Psoas muscle (tissue), 8 donors: ENCODE measurements around the gene XPNPEP1. TPM values are rescaled to one million over a fixed set of nuclear protein-coding genes. Genes with fewer than 3 reads are reported as not detected.

Experiments
- ATAC-seq, 4 donors: fragments of 200-7000 bp; cut with Tn5 transposase; one replicate each; pipeline ENCODE4 v1.9.1; 2020; ENCODE audit warnings: moderate library complexity in 3 of 4, mild to moderate bottlenecking in 2 of 4
- DNase-seq, 2 donors: peaks; one replicate each; pipeline ENCODE4 v3.0.0-alpha.2; 2020
- H3K27ac ChIP-seq: fragments of 200-600 bp; one replicate; pipeline ENCODE4 v1.8.0; 2022
- H3K27me3 ChIP-seq, 3 donors: fragments of 200-600 bp in 1 of 3; one replicate each; pipeline versions ENCODE4 v1.6.1 to v1.8.0; 2013 to 2022; ENCODE audit warnings: low read length in 2 of 3, mild to moderate bottlenecking in 2 of 3, moderate library complexity in 1 of 3; ENCODE audit not compliant: insufficient read depth in 3 of 3
- H3K36me3 ChIP-seq, 2 donors: fragments of 200-600 bp in 1 of 2; one replicate each; pipeline versions ENCODE4 v1.6.1 to v1.8.0; 2013 to 2022; ENCODE audit warnings: low read depth in 1 of 2, mild to moderate bottlenecking in 1 of 2, moderate library complexity in 1 of 2; ENCODE audit not compliant: insufficient read depth in 1 of 2
- H3K4me1 ChIP-seq: fragments of 200-600 bp; one replicate; pipeline ENCODE4 v1.8.0; 2022
- H3K4me3 ChIP-seq: fragments of 200-600 bp; one replicate; pipeline ENCODE4 v1.8.0; 2022; ENCODE audit warnings: mild to moderate bottlenecking
- H3K9me3 ChIP-seq: fragments of 200-600 bp; one replicate; pipeline ENCODE4 v1.8.0; 2022
- WGBS, 3 donors: extraction: QIAGEN DNeasy Blood & Tissue Kit; methylation state at CpG; one replicate each; pipeline versions ENCODE4 v1.1.6 to v1.1.7; 2013; 5-methylcytosine and 5-hydroxymethylcytosine counted together
- intact Hi-C, 2 donors: fragments of 100-400 bp; cut with DNase I; formaldehyde crosslinking; loops; one replicate each; pipeline versions ENCODE4 v1.11.0 to v1.14.2; 2022
- polyA plus RNA-seq, 3 donors: library from polyadenylated mRNA; stranded (reverse); fragments of 200-250 nt; gene quantifications; one replicate each; pipeline ENCODE4 v1.2.3, GENCODE V29; 2013
- total RNA-seq, 4 donors: library from RNA; stranded (reverse); fragmentation: NEBNext Ultra II Directional in 2 of 4; extraction: Animal tissue kit (Norgen Biotek cat#: 25700) in 2 of 4; gene quantifications; one replicate each; pipeline versions ENCODE4 v1.2.1 to v1.2.4, GENCODE V29; 2021 to 2023
- TF ChIP-seq, protein P1 (sequence below): fragments of 200-600 bp; IDR thresholded peaks from one replicate; pipeline ENCODE4 v1.8.0; 2022; ENCODE audit warnings: antibody characterized with exemption
- donor health status: healthy with polysubstance abuse.
- donor health status: DM: no; HTN: no; CAD: no; lungs with moderate emphysema.
- donor health status: Bipolar disorder and iron deficiency.
- donor health status: healthy.
- donor health status: DM: yes; HTN: yes; CAD: no.
- donor health status: DM: no; HTN: no; CAD: no.
- donor health status: DM: no; HTN: no; CAD: no.
- donor health status: DM: yes; HTN: yes; CAD: no.

XPNPEP1 gene
- total and polyA plus RNA-seq, 7 donors = 22.6 to 62.3 (median 37.3) TPM

- no peak overlapping the region for H3K27ac ChIP-seq
Observed at GRCh38 chr10:109880886-109881768, 42.2 kb downstream of the XPNPEP1 start.

GRCh38 chr10:109877546-109877945, 45.8 kb downstream of the XPNPEP1 start:
- Histone ChIP-seq H3K4me3 (no peak overlapping the region), H3K27ac (no peak overlapping the region), H3K4me1 (no peaks in the 10 kb centered on the region), H3K27me3 (no peaks in the 10 kb centered on the region), H3K36me3 (peaks cover 12 to 98% of the 10 kb centered on the region in 2 donors), H3K9me3 (no peaks in the 10 kb centered on the region)
- DNase-seq (no peak), ATAC-seq (no peak)
- 93 to 94% (median 94%) methylated on average over 6 of the region's 6 CpGs for WGBS, 3 donors
- TF ChIP-seq, protein P1, sequence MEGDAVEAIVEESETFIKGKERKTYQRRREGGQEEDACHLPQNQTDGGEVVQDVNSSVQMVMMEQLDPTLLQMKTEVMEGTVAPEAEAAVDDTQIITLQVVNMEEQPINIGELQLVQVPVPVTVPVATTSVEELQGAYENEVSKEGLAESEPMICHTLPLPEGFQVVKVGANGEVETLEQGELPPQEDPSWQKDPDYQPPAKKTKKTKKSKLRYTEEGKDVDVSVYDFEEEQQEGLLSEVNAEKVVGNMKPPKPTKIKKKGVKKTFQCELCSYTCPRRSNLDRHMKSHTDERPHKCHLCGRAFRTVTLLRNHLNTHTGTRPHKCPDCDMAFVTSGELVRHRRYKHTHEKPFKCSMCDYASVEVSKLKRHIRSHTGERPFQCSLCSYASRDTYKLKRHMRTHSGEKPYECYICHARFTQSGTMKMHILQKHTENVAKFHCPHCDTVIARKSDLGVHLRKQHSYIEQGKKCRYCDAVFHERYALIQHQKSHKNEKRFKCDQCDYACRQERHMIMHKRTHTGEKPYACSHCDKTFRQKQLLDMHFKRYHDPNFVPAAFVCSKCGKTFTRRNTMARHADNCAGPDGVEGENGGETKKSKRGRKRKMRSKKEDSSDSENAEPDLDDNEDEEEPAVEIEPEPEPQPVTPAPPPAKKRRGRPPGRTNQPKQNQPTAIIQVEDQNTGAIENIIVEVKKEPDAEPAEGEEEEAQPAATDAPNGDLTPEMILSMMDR = no peak
- intact Hi-C loops = no loop called here

More at GRCh38 chr10:109880886-109881768, 42.2 kb downstream of the XPNPEP1 start:
- H3K9me3 ChIP-seq = no peaks in the 10 kb centered on the region
- intact Hi-C loops = loop anchor here (5.0 to 10.0 kb wide), 5 partner anchors 126 to 394 kb away; partner anchors contain the start of genes ADD3 (in 1 of the 2) and MXI1 (in 1 of the 2)
- 88 to 90% (median 89%) methylated on average over 8 of the region's 8 CpGs for WGBS, 3 donors
- no peaks in the 10 kb centered on the region for H3K27me3 ChIP-seq
- TF ChIP-seq, protein P1 = no peak
- peaks cover 11 to 80% of the 10 kb centered on the region in 2 donors for H3K36me3 ChIP-seq
- no peak overlapping the region for H3K4me3 ChIP-seq
- ATAC-seq = no peak
- peaks cover 11% of the 10 kb centered on the region for H3K4me1 ChIP-seq
- DNase-seq = no peak

GRCh38 chr10:109875828-109876821, 47.2 kb downstream of the XPNPEP1 start:
- DNase-seq (no peak), ATAC-seq (no peak)
- WGBS, 3 donors = 71 to 89% (median 78%) methylated on average over 8 of the region's 8 CpGs
- Histone ChIP-seq H3K4me1 (no peaks in the 10 kb centered on the region), H3K27me3 (no peaks in the 10 kb centered on the region), H3K27ac (no peak overlapping the region), H3K4me3 (no peak overlapping the region), H3K36me3 (peaks cover 10 to 98% of the 10 kb centered on the region in 2 donors), H3K9me3 (no peaks in the 10 kb centered on the region)
- intact Hi-C loops = no loop called here
- TF ChIP-seq, protein P1 = no peak

DNA sequence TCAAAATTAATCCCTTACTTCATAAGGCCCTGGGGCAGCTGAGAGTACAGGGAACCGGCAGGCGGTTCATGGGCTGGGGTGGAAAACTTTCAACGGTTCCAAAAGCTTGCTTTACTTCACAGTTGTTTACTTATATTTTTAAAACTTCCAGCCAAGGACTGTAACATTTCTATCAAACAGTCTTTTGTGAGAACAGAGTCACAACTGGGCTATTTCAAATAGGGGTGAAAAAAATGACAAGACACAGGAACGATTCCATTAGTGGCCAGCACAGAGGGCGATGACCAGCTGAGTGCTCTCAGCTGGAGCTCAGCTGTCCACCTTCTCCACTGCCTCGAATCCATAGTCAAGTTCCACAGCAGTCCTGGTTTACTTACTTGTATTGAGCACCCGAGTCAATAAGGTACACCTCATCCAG, 48.2 kb downstream of the XPNPEP1 start:
- no peaks in the 10 kb centered on the region for H3K4me1 ChIP-seq
- H3K4me3 ChIP-seq = no peak overlapping the region
- no peak for ATAC-seq
- DNase-seq = no peak
- peaks cover 8 to 98% of the 10 kb centered on the region in 2 donors for H3K36me3 ChIP-seq
- no peaks in the 10 kb centered on the region for H3K27me3 ChIP-seq
- no peak overlapping the region for H3K27ac ChIP-seq
- TF ChIP-seq, protein P1 = no peak
- intact Hi-C loops = no loop called here
- 65 to 80% (median 77%) methylated on average over 7 of the region's 7 CpGs for WGBS, 3 donors
- no peaks in the 10 kb centered on the region for H3K9me3 ChIP-seq
